Panc1 (cell line): Measurements from ENCODE around the gene DRD2. TPM values are rescaled to one million over a fixed set of nuclear protein-coding genes. Genes with fewer than 3 reads are reported as not detected.

Experiments
- ATAC-seq: fragments of 200-7000 bp; cut with Tn5 transposase; 2 replicates; pipeline ENCODE4 v1.9.1; 2020; ENCODE audit warnings: mild to moderate bottlenecking, moderate library complexity
- BruUV-seq: library from RNA; stranded (reverse); fragments of 400-500 nt; replicated peaks from 2 replicates; lab custom pipeline; 2021; lab: Mats Ljungman, UMichigan
- CTCF ChIA-PET: fragments of 300-600 bp; sonication (Branson Sonifier 250); formaldehyde crosslinking; loops from one replicate; lab custom pipeline; 2022; ENCODE audit warnings: antibody characterized with exemption; lab: Charles Lee
- POLR2A ChIA-PET: fragments of 300-600 bp; sonication (Branson Sonifier 250); formaldehyde crosslinking; loops from one replicate; lab custom pipeline; 2022; ENCODE audit warnings: antibody characterized with exemption; lab: Charles Lee
- DNase-seq: peaks from one replicate; pipeline ENCODE4 v3.0.0-alpha.2; 2010; ENCODE audit warnings: low read depth, low spot score
- H3K27ac ChIP-seq: 2 replicates; pipeline ENCODE4 v1.5.1; 2011; ENCODE audit warnings: mild to moderate bottlenecking, low read length, inconsistent platforms
- H3K27me3 ChIP-seq: fragments of 200-500 bp; sonication (Bioruptor generic); 2 replicates; pipeline ENCODE4 v1.6.0; 2014; ENCODE audit warnings: low read length, inconsistent platforms; ENCODE audit not compliant: control insufficient read depth, insufficient read depth
- H3K36me3 ChIP-seq: fragments of 200-500 bp; sonication (Bioruptor generic); 2 replicates; pipeline ENCODE4 v1.5.1; 2014; ENCODE audit warnings: inconsistent platforms, mild to moderate bottlenecking, low read length, moderate library complexity; ENCODE audit not compliant: control insufficient read depth, insufficient read depth
- H3K4me1 ChIP-seq: 2 replicates; pipeline ENCODE4 v1.5.1; 2011; ENCODE audit warnings: inconsistent platforms, mild to moderate bottlenecking, low read length, moderate library complexity; ENCODE audit not compliant: control insufficient read depth, insufficient read depth
- H3K4me3 ChIP-seq, 2 experiments: 2 replicates each; pipeline ENCODE4 v1.5.1; 2011 to 2012; ENCODE audit warnings: low read depth in 2 of 2, low read length in 2 of 2, mild to moderate bottlenecking in 2 of 2, inconsistent platforms in 1 of 2, moderate library complexity in 1 of 2
- H3K9me3 ChIP-seq: fragments of 200-500 bp; sonication (Bioruptor generic); 2 replicates; pipeline ENCODE4 v1.5.1; 2014; ENCODE audit warnings: low read depth, mild to moderate bottlenecking, inconsistent platforms, low read length, moderate library complexity; ENCODE audit not compliant: control insufficient read depth, insufficient read depth
- POLR2AphosphoS5 ChIP-seq: IDR thresholded peaks from 2 replicates; pipeline ENCODE4 v1.6.1; 2012; ENCODE audit warnings: mild to moderate bottlenecking, low read depth, low read length, moderate library complexity
- SIN3A ChIP-seq: IDR thresholded peaks from 2 replicates; pipeline ENCODE4 v1.6.1; 2012; ENCODE audit warnings: low read depth, mild to moderate bottlenecking, low read length, moderate library complexity, borderline replicate concordance; ENCODE audit not compliant: insufficient read depth
- TCF7L2 ChIP-seq: IDR thresholded peaks from 2 replicates; pipeline ENCODE4 v1.6.1; 2011; ENCODE audit warnings: mild to moderate bottlenecking, low read depth, low read length, inconsistent platforms
- in situ Hi-C: cut with HindIII; loops from 2 replicates; pipeline ENCODE4 v1.10.0; 2016; ENCODE audit warnings: low sequenced_read_pairs, low pct_unique_long_range_greater_than_20kb
- intact Hi-C: fragments of 100-400 bp; cut with micrococcal nuclease; formaldehyde crosslinking; loops from one replicate; pipeline ENCODE4 v1.10.0; 2022; ENCODE audit not compliant: unreplicated experiment
- total RNA-seq: library from RNA; stranded (reverse); gene quantifications from one replicate; pipeline ENCODE4 v1.2.1, GENCODE V29; 2021; ENCODE audit not compliant: unreplicated experiment
- TF ChIP-seq, protein P1 (sequence below): fragments of 450-650 bp; IDR thresholded peaks from 2 replicates; pipeline ENCODE4 v1.5.1; 2017; ENCODE audit warnings: mild to moderate bottlenecking
- TF ChIP-seq, protein P2 (sequence below), 2 experiments: IDR thresholded peaks; 2 replicates each; pipeline ENCODE4 v1.6.1; 2011 to 2012; ENCODE audit warnings: low read depth in 2 of 2, control low read depth in 1 of 2, low read length in 1 of 2, mild to moderate bottlenecking in 1 of 2, moderate library complexity in 1 of 2; ENCODE audit not compliant: insufficient read depth in 1 of 2

DRD2 gene
- total RNA-seq, 1 experiment from 2014 or later: 5.3 TPM

DNA sequence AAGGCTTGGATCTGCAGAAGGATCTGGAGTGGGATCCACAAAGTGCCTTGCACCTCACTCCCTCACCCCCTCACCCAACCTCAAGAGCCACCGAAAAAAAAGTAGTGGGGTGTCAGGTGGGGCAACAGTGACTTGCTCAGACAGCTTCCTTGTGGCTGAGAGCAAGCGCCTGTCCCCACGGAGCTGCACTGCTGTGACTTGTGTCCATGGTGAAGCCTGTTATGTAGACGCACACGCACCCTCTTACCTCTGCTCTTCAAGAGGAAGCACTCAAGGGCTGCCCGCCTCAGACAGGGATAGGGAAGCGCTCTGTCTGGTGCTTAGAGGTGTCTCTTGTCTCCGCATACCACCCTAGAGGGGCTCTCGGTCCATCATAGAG, 1.2 kb downstream of the DRD2 start:
- no TSS peak for BruUV-seq
- intact Hi-C loops (no loop called here), in situ Hi-C loops (no loop called here)
- Histone ChIP-seq H3K9me3 (no peaks in the 10 kb centered on the region), H3K27ac (no peak overlapping the region), H3K4me1 (no peaks in the 10 kb centered on the region; the same call in 1 of the 2 replicates), H3K27me3 (peaks cover 28% of the 10 kb centered on the region), H3K4me3 (peak overlapping the region; percentile 34 to 44; a peak in 3 of 4 replicates), H3K36me3 (no peaks in the 10 kb centered on the region)
- TF ChIP-seq, protein P1, sequence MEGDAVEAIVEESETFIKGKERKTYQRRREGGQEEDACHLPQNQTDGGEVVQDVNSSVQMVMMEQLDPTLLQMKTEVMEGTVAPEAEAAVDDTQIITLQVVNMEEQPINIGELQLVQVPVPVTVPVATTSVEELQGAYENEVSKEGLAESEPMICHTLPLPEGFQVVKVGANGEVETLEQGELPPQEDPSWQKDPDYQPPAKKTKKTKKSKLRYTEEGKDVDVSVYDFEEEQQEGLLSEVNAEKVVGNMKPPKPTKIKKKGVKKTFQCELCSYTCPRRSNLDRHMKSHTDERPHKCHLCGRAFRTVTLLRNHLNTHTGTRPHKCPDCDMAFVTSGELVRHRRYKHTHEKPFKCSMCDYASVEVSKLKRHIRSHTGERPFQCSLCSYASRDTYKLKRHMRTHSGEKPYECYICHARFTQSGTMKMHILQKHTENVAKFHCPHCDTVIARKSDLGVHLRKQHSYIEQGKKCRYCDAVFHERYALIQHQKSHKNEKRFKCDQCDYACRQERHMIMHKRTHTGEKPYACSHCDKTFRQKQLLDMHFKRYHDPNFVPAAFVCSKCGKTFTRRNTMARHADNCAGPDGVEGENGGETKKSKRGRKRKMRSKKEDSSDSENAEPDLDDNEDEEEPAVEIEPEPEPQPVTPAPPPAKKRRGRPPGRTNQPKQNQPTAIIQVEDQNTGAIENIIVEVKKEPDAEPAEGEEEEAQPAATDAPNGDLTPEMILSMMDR: no peak
- TF ChIP-seq, protein P2, sequence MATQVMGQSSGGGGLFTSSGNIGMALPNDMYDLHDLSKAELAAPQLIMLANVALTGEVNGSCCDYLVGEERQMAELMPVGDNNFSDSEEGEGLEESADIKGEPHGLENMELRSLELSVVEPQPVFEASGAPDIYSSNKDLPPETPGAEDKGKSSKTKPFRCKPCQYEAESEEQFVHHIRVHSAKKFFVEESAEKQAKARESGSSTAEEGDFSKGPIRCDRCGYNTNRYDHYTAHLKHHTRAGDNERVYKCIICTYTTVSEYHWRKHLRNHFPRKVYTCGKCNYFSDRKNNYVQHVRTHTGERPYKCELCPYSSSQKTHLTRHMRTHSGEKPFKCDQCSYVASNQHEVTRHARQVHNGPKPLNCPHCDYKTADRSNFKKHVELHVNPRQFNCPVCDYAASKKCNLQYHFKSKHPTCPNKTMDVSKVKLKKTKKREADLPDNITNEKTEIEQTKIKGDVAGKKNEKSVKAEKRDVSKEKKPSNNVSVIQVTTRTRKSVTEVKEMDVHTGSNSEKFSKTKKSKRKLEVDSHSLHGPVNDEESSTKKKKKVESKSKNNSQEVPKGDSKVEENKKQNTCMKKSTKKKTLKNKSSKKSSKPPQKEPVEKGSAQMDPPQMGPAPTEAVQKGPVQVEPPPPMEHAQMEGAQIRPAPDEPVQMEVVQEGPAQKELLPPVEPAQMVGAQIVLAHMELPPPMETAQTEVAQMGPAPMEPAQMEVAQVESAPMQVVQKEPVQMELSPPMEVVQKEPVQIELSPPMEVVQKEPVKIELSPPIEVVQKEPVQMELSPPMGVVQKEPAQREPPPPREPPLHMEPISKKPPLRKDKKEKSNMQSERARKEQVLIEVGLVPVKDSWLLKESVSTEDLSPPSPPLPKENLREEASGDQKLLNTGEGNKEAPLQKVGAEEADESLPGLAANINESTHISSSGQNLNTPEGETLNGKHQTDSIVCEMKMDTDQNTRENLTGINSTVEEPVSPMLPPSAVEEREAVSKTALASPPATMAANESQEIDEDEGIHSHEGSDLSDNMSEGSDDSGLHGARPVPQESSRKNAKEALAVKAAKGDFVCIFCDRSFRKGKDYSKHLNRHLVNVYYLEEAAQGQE (IDR thresholded peaks at IDR 0.05; ENCODE audit: insufficient read depth in 1 of 2, low read depth in 2 of 2, low read length in 1 of 2): no peak
- TF ChIP-seq TCF7L2: no peak
- no peak for TF ChIP-seq POLR2AphosphoS5
- TF ChIP-seq SIN3A: no peak
- POLR2A ChIA-PET: no interaction called here
- DNase-seq (no peak), ATAC-seq (peak; percentile 18)
- CTCF ChIA-PET: no interaction called here

DNA sequence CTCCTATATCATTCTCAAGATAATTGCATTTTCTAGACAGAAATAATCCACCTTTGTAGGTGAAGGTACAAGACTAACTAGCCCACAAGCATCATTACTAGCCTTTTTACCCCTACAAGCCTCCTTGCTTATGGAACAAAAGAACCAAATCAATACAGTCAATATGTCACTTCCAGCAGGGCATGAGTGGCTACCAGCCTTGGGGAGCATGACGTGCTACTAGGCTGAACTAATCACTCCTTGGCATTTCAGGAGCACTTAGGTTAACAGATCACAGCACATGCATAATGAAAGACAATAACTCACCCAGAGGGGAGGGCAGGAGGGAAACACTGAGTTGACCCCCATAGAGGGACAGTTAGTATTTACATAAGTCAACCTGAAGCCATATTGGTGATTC, 2.7 kb downstream of the DRD2 start:
- no peak overlapping the region for H3K4me3 ChIP-seq
- ChIA-PET POLR2A (no interaction called here), CTCF (no interaction called here)
- BruUV-seq: no TSS peak
- peaks cover 27% of the 10 kb centered on the region for H3K27me3 ChIP-seq
- ATAC-seq (no peak), DNase-seq (no peak)
- intact Hi-C loops (no loop called here), in situ Hi-C loops (no loop called here)
- H3K36me3 ChIP-seq: no peaks in the 10 kb centered on the region
- H3K9me3 ChIP-seq: no peaks in the 10 kb centered on the region
- TF ChIP-seq, protein P1: no peak
- TF ChIP-seq, protein P2 (IDR thresholded peaks at IDR 0.05; ENCODE audit: insufficient read depth in 1 of 2, low read depth in 2 of 2, low read length in 1 of 2): no peak
- TF ChIP-seq POLR2AphosphoS5: no peak
- no peak for TF ChIP-seq SIN3A
- TF ChIP-seq TCF7L2: no peak
- H3K4me1 ChIP-seq: no peaks in the 10 kb centered on the region; the same call in 1 of the 2 replicates
- H3K27ac ChIP-seq: no peak overlapping the region
